DOHH2 (cell line): ENCODE results near the gene FAM32A.

Experiments
- H3F3A ChIP-seq: fragments of 200-600 bp; sonication (generic), shearing (Covaris generic); 2 replicates; pipeline ENCODE4 v1.6.0; 2016; ENCODE audit warnings: antibody characterized with exemption, mild to moderate bottlenecking; ENCODE audit not compliant: control insufficient read depth, insufficient read depth
- H3K27ac ChIP-seq: fragments of 200-600 bp; sonication (generic); 2 replicates; pipeline ENCODE4 v1.5.1; 2014; ENCODE audit warnings: low read depth, mild to moderate bottlenecking, low read length, moderate library complexity
- H3K27me3 ChIP-seq: fragments of 200-600 bp; sonication (generic); 2 replicates; pipeline ENCODE4 v1.6.1; 2014; ENCODE audit warnings: mild to moderate bottlenecking, low read length, mixed read lengths; ENCODE audit not compliant: control insufficient read depth
- H3K36me3 ChIP-seq: fragments of 200-600 bp; sonication (generic); 2 replicates; pipeline ENCODE4 v1.6.1; 2014; ENCODE audit warnings: mild to moderate bottlenecking, low read length, moderate library complexity, mixed read lengths; ENCODE audit not compliant: control insufficient read depth
- H3K4me1 ChIP-seq: fragments of 200-600 bp; sonication (generic); 2 replicates; pipeline ENCODE4 v1.6.1; 2014; ENCODE audit warnings: mild to moderate bottlenecking, low read length, mixed read lengths; ENCODE audit not compliant: control insufficient read depth
- H3K4me2 ChIP-seq: fragments of 200-600 bp; sonication (generic); 2 replicates; pipeline ENCODE4 v1.6.0; 2014; ENCODE audit warnings: mild to moderate bottlenecking, low read length, moderate library complexity
- H3K4me3 ChIP-seq: fragments of 200-600 bp; sonication (generic); 2 replicates; pipeline ENCODE4 v1.5.1; 2014; ENCODE audit warnings: mild to moderate bottlenecking, low read length, mixed read lengths
- H3K79me2 ChIP-seq: fragments of 200-600 bp; sonication (generic); 2 replicates; pipeline ENCODE4 v1.6.1; 2014; ENCODE audit warnings: mild to moderate bottlenecking, low read length, mixed read lengths; ENCODE audit not compliant: control insufficient read depth
- H3K9me2 ChIP-seq: fragments of 200-600 bp; sonication (generic); replicated peaks from 2 replicates; pipeline ENCODE4 v1.6.1; 2014; ENCODE audit warnings: mild to moderate bottlenecking, low read length, mixed read lengths; ENCODE audit not compliant: control insufficient read depth
- H3K9me3 ChIP-seq: fragments of 200-600 bp; sonication (generic); 2 replicates; pipeline ENCODE4 v1.6.1; 2014; ENCODE audit warnings: antibody characterized with exemption, low read length, mixed read lengths; ENCODE audit not compliant: control insufficient read depth, insufficient read depth
- H4K20me1 ChIP-seq: fragments of 200-600 bp; sonication (generic); 2 replicates; pipeline ENCODE4 v1.6.0; 2014; ENCODE audit warnings: low read depth, mild to moderate bottlenecking, antibody characterized with exemption, low read length, moderate library complexity; ENCODE audit not compliant: control insufficient read depth, insufficient read depth
- EZH2phosphoT487 ChIP-seq: fragments of 200-600 bp; sonication (generic); IDR thresholded peaks from 2 replicates; pipeline ENCODE4 v1.6.1; 2017; ENCODE audit warnings: borderline replicate concordance, mild to moderate bottlenecking, antibody characterized with exemption, low read length, moderate library complexity, mixed read lengths
- TF ChIP-seq, protein P1 (sequence below): fragments of 200-600 bp; sonication (generic); IDR thresholded peaks from one replicate; pipeline ENCODE4 v1.5.1; 2014; ENCODE audit warnings: antibody characterized with exemption, mild to moderate bottlenecking, low read depth, low read length; ENCODE audit not compliant: poor library complexity, severe bottlenecking

FAM32A gene

DNA sequence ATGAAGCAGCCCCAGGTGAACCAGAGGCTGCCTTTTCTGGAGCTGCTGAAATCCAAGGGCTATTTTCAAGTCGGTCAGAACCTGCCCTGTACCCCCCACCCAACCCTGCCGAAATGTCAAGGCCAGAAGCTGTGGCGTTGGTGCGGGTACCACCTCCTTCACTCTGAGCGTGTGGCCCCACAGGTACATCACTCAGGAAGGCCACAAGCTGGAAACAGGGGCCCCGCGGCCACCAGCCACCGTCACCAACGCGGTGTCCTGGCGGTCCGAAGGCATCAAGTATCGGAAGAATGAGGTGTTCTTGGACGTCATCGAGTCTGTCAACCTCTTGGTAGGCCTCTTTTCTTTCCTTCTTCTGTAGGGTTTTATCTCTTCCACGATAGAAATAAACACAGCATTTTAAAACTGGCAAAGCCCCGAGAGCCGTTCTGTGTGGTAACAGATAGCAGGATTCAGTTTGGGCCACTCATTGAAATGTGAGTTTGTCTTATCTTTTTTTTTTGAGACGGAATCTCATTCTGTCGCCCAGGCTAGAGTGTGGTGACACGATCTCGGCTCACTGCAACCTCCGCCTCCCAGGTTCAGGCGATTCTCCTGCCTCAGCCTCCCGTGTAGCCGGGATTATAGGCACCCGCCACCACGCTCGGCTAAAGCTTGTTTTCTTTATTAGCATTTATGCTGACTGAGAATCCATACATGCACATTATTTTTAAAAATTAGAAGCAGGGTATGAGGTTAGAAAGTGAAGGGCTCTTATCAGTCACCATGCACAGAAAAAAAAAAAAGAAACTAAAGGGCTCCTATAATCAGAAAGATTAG lies 23.8 kb downstream of the FAM32A start:
- Histone ChIP-seq H3K27me3 (no peaks in the 10 kb centered on the region), H3K4me1 (no peaks in the 10 kb centered on the region), H3K9me2 (no peaks in the 10 kb centered on the region), H3K4me2 (no peak overlapping the region), H3F3A (no peaks in the 10 kb centered on the region), H3K36me3 (peaks cover 61% of the 10 kb centered on the region), H3K27ac (no peak overlapping the region), H4K20me1 (no peaks in the 10 kb centered on the region), H3K79me2 (peaks cover 17% of the 10 kb centered on the region), H3K4me3 (no peak overlapping the region), H3K9me3 (no peaks in the 10 kb centered on the region)
- TF ChIP-seq, protein P1, sequence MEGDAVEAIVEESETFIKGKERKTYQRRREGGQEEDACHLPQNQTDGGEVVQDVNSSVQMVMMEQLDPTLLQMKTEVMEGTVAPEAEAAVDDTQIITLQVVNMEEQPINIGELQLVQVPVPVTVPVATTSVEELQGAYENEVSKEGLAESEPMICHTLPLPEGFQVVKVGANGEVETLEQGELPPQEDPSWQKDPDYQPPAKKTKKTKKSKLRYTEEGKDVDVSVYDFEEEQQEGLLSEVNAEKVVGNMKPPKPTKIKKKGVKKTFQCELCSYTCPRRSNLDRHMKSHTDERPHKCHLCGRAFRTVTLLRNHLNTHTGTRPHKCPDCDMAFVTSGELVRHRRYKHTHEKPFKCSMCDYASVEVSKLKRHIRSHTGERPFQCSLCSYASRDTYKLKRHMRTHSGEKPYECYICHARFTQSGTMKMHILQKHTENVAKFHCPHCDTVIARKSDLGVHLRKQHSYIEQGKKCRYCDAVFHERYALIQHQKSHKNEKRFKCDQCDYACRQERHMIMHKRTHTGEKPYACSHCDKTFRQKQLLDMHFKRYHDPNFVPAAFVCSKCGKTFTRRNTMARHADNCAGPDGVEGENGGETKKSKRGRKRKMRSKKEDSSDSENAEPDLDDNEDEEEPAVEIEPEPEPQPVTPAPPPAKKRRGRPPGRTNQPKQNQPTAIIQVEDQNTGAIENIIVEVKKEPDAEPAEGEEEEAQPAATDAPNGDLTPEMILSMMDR: no peak
- TF ChIP-seq EZH2phosphoT487: no peak

DNA sequence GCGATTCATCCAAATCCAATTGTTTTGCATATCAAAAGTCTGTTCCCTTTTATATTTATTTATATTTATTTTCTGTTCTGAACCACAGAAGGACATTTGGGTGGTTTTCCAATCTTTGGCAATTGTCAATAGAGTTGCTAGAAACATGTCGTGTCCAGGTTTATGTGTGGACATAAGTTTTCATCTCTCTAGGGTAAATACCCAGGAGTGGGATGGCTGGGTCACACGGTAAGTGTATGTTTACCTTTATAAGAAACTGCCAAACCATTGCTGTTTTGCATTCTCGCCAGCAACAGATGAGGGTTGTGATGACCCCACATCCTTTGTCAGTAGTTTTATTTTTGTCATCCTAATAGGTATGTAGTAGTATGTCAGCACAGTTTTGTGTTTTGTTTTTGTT lies 25.0 kb downstream of the FAM32A start:
- H3K27me3 ChIP-seq: no peaks in the 10 kb centered on the region
- no peaks in the 10 kb centered on the region for H4K20me1 ChIP-seq
- H3K27ac ChIP-seq: no peak overlapping the region
- no peaks in the 10 kb centered on the region for H3F3A ChIP-seq
- peaks cover 57% of the 10 kb centered on the region for H3K36me3 ChIP-seq
- H3K4me3 ChIP-seq: no peak overlapping the region
- H3K9me3 ChIP-seq: no peaks in the 10 kb centered on the region
- H3K4me2 ChIP-seq: no peak overlapping the region
- H3K9me2 ChIP-seq: no peaks in the 10 kb centered on the region
- H3K79me2 ChIP-seq: peaks cover 20% of the 10 kb centered on the region
- H3K4me1 ChIP-seq: no peaks in the 10 kb centered on the region
- TF ChIP-seq EZH2phosphoT487: no peak
- TF ChIP-seq, protein P1: no peak

DNA sequence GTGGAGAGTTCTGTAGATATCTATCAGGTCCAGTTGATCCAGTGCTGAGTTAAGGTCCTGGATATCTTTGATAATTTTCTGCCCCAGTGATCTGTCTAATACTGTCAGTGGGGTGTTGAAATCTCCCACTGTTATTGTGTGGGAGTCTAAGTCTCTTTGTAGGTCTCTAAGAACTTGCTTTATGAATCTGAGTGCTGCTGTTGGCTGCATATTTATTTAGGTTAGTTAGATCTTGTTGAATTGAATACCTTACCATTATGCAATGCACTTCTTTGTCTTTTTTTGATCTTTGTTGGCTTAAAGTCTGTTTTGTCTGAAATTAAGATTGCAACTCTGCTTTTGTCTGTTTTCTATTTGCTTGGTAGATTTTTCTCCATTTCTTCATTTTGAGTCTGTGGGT lies 27.9 kb downstream of the FAM32A start:
- no peak overlapping the region for H3K4me2 ChIP-seq
- no peaks in the 10 kb centered on the region for H3K27me3 ChIP-seq
- H3K4me1 ChIP-seq: no peaks in the 10 kb centered on the region
- H3K9me2 ChIP-seq: no peaks in the 10 kb centered on the region
- no peaks in the 10 kb centered on the region for H3K9me3 ChIP-seq
- no peaks in the 10 kb centered on the region for H3F3A ChIP-seq
- H4K20me1 ChIP-seq: no peaks in the 10 kb centered on the region
- H3K27ac ChIP-seq: no peak overlapping the region
- peaks cover 20% of the 10 kb centered on the region for H3K79me2 ChIP-seq
- TF ChIP-seq, protein P1: no peak
- H3K36me3 ChIP-seq: peaks cover 64% of the 10 kb centered on the region
- no peak overlapping the region for H3K4me3 ChIP-seq
